Fibroblast of lung (primary cell): ENCODE data around the gene PCSK4. TPM values are rescaled to one million over a fixed set of nuclear protein-coding genes. Genes with fewer than 3 reads are reported as not detected.

Source experiments
- DNase-seq, 2 donors: peaks; one replicate each; pipeline versions ENCODE4 v3.0.0 to v3.0.0-alpha.2; 2010; ENCODE audit warnings: low read depth in 2 of 2
- H2AFZ ChIP-seq: 2 replicates; pipeline ENCODE4 v1.5.1; 2012; ENCODE audit warnings: low read length, control low read depth, inconsistent platforms
- H3K27ac ChIP-seq: 2 replicates; pipeline ENCODE4 v1.5.1; 2011; ENCODE audit warnings: low read length, control low read depth; ENCODE audit not compliant: insufficient read depth
- H3K27me3 ChIP-seq: 2 replicates; pipeline ENCODE4 v1.5.1; 2011; ENCODE audit warnings: mild to moderate bottlenecking, low read length; ENCODE audit not compliant: control insufficient read depth, insufficient read depth
- H3K36me3 ChIP-seq: 2 replicates; pipeline ENCODE4 v1.5.1; 2011; ENCODE audit warnings: low read length; ENCODE audit not compliant: control insufficient read depth, insufficient read depth
- H3K4me1 ChIP-seq: 2 replicates; pipeline ENCODE4 v1.5.1; 2011; ENCODE audit warnings: low read length; ENCODE audit not compliant: control insufficient read depth, insufficient read depth; ENCODE audit errors: extremely low read depth
- H3K4me2 ChIP-seq: 2 replicates; pipeline ENCODE4 v1.5.1; 2011; ENCODE audit warnings: low read length, control low read depth; ENCODE audit not compliant: insufficient read depth; ENCODE audit errors: extremely low read depth
- H3K4me3 ChIP-seq, 4 experiments: fragments of 200-600 bp in 1 of 4; sonication (generic) in 1 of 4; replicated peaks in 1 of 4; 2 replicates each; pipeline ENCODE4 v1.5.1; 2011 to 2016; ENCODE audit warnings: low read length in 4 of 4, low read depth in 3 of 4, mild to moderate bottlenecking in 3 of 4, control low read depth in 2 of 4, inconsistent platforms in 1 of 4, mixed read lengths in 1 of 4; ENCODE audit not compliant: insufficient read depth in 1 of 4; ENCODE audit errors: control extremely low read depth in 1 of 4
- H3K79me2 ChIP-seq: 2 replicates; pipeline ENCODE4 v1.5.1; 2012; ENCODE audit warnings: mild to moderate bottlenecking, low read length, inconsistent platforms; ENCODE audit not compliant: control insufficient read depth, insufficient read depth
- H3K9ac ChIP-seq: 2 replicates; pipeline ENCODE4 v1.5.1; 2011; ENCODE audit warnings: mild to moderate bottlenecking, low read length, control low read depth; ENCODE audit not compliant: insufficient read depth
- H3K9me3 ChIP-seq: 2 replicates; pipeline ENCODE4 v1.5.1; 2012; ENCODE audit warnings: low read depth, low read length; ENCODE audit not compliant: control insufficient read depth, insufficient read depth
- H4K20me1 ChIP-seq: 2 replicates; pipeline ENCODE4 v1.5.1; 2011; ENCODE audit warnings: low read length; ENCODE audit not compliant: control insufficient read depth, insufficient read depth; ENCODE audit errors: extremely low read depth
- EZH2 ChIP-seq: IDR thresholded peaks from 2 replicates; pipeline ENCODE4 v1.5.1; 2012; ENCODE audit warnings: low read length, control low read depth, mild to moderate bottlenecking; ENCODE audit errors: missing control alignments
- polyA plus RNA-seq, 2 donors: library from polyadenylated mRNA; depleted of rRNA in 1 of 2; stranded (reverse) in 1 of 2; unstranded in 1 of 2; fragments of >200 nt; gene quantifications; 2 replicates each; pipeline ENCODE4 v1.2.1, GENCODE V29; 2011 to 2012; ENCODE audit warnings: missing spikeins in 1 of 2
- total RNA-seq: library from RNA; depleted of rRNA; stranded (reverse); fragments of >200 nt; gene quantifications from 2 replicates; pipeline ENCODE4 v1.2.1, GENCODE V29; 2014
- TF ChIP-seq, protein P1 (sequence below), 2 donors: IDR thresholded peaks in 1 of 2; conservative IDR thresholded peaks in 1 of 2; 1 replicate in 1 of 2; 2 replicates in 1 of 2; pipeline ENCODE4 v1.5.1; 2011 to 2012; ENCODE audit warnings: low read length in 2 of 2, control low read depth in 1 of 2, inconsistent platforms in 1 of 2, low read depth in 1 of 2, mild to moderate bottlenecking in 1 of 2

PCSK4 gene
- total and polyA plus RNA-seq, 2 donors (not counting 1 experiment from before 2014, with no cell fraction given), result 0.28 to 3.5 TPM

DNA sequence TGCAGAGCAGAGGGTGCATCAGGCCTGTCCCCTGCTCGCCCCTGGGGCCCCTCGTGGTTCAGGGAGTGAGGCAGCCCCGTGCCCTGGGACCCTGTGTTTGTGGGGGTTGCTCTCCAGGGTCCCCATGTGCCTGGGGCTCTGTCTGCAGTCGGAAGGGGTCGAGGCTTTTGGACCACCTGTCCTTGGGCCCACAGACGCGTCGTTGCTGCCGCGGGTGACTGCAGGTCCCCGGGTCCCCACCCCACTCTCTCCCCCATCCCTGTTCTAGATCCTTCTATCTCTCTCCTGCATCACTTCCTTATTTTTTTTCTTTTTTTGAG is 1.9 kb downstream of the PCSK4 start:
- Histone ChIP-seq H4K20me1 (no peaks in the 10 kb centered on the region), H3K79me2 (no peaks in the 10 kb centered on the region), H3K27me3 (peaks cover 9% of the 10 kb centered on the region), H3K27ac (no peak overlapping the region), H3K9me3 (no peaks in the 10 kb centered on the region), H3K4me1 (no peaks in the 10 kb centered on the region), H3K9ac (no peak overlapping the region), H3K36me3 (no peaks in the 10 kb centered on the region), H3K4me2 (no peak overlapping the region), H3K4me3 (no peak overlapping the region), H2AFZ (no peak overlapping the region)
- no peak for DNase-seq
- TF ChIP-seq EZH2, result no peak
- TF ChIP-seq, protein P1, sequence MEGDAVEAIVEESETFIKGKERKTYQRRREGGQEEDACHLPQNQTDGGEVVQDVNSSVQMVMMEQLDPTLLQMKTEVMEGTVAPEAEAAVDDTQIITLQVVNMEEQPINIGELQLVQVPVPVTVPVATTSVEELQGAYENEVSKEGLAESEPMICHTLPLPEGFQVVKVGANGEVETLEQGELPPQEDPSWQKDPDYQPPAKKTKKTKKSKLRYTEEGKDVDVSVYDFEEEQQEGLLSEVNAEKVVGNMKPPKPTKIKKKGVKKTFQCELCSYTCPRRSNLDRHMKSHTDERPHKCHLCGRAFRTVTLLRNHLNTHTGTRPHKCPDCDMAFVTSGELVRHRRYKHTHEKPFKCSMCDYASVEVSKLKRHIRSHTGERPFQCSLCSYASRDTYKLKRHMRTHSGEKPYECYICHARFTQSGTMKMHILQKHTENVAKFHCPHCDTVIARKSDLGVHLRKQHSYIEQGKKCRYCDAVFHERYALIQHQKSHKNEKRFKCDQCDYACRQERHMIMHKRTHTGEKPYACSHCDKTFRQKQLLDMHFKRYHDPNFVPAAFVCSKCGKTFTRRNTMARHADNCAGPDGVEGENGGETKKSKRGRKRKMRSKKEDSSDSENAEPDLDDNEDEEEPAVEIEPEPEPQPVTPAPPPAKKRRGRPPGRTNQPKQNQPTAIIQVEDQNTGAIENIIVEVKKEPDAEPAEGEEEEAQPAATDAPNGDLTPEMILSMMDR (conservative IDR thresholded peaks at IDR 0.05 in 1 of 2, IDR thresholded peaks at IDR 0.05 in 1 of 2; ENCODE audit: low read depth in 1 of 2, low read length in 2 of 2), result no peak

DNA sequence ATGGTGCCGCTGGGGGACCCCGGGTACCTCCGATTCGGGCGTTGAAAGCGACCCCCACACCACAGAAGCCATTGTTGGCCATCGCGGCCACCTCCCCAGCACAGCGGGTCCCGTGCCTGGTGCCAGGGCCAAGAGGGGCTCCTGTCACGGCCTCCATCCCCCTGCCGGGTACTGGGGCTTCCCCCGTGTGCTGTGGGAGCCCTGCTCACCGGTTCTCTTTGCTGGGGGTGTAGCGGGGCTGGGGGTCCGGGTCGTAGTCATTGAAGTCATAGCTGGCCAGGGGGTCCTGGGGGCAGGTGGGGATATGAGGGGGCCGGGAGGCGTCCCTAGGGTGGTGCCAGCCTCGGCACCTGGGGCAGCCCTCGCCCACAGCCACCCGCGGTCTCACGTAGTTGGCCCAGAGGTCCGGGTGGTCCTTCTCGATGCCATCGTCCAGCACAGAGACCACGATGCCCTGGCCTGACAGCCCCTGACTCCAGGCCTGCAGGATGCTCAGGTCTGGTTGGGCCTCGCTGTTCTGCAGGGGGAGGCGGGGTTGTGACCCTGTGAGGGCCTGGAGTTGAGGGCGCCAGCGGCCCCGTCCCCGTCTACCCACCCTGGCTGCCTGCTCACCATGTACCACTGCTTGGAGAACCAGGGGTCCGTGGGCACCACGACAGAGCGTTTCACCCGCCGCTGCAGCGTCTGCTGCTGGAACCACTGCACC is 2.4 kb downstream of the PCSK4 start:
- H3K9ac ChIP-seq, result no peak overlapping the region
- H3K79me2 ChIP-seq, result no peaks in the 10 kb centered on the region
- TF ChIP-seq EZH2, result no peak
- TF ChIP-seq, protein P1 (conservative IDR thresholded peaks at IDR 0.05 in 1 of 2, IDR thresholded peaks at IDR 0.05 in 1 of 2; ENCODE audit: low read depth in 1 of 2, low read length in 2 of 2), result no peak
- no peak for DNase-seq
- H3K4me3 ChIP-seq, result no peak overlapping the region
- H3K27me3 ChIP-seq, result peaks cover 5% of the 10 kb centered on the region
- H3K4me1 ChIP-seq, result no peaks in the 10 kb centered on the region
- H3K9me3 ChIP-seq, result no peaks in the 10 kb centered on the region
- H3K27ac ChIP-seq, result no peak overlapping the region
- no peaks in the 10 kb centered on the region for H4K20me1 ChIP-seq
- no peak overlapping the region for H3K4me2 ChIP-seq
- no peaks in the 10 kb centered on the region for H3K36me3 ChIP-seq
- no peak overlapping the region for H2AFZ ChIP-seq

DNA sequence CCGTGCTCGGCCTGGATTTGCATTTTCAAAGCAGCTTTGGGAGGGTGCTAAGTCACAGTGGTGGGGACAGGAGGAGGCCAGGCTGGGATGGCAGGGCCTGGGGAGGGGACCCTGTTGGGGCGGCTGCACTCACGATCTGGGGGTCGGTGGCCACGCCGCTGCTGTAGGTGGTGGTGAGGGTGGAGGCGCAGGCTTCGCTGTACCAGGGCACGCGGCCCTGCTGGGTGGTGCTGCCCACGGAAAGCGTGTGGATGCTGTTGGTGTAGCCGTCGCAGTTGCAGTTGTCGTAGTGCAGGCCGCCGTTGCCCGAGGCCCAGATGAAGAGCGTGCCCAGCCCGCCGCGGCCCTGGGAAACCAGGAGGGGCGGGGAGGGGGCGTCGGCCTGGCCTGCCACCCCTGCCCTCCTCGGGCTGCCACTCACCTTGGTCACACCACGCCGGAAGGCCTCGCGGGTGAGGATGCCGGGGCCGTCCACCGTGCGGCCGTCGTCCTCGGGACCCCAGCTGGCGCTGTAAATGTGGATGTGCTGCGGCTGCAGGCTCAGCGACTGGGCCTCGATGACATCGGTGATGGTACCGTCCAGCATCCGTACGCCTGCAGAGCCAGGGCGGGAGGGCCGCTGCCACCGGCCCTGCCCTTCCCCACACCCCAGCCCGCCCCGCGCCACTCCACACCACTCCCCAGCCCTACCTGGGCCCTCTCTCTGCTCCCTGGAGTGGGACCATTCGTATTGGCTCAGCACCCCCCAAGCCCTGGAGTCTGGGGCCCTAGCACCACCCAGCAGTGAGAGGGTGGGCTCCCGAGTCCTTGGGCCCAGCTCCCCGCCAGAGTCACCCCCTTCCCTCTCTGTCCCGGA is 3.2 kb downstream of the PCSK4 start:
- no peaks in the 10 kb centered on the region for H3K4me1 ChIP-seq
- no peaks in the 10 kb centered on the region for H3K36me3 ChIP-seq
- peaks cover 5% of the 10 kb centered on the region for H3K27me3 ChIP-seq
- no peak overlapping the region for H3K4me2 ChIP-seq
- no peaks in the 10 kb centered on the region for H3K9me3 ChIP-seq
- no peak for DNase-seq
- no peaks in the 10 kb centered on the region for H3K79me2 ChIP-seq
- H2AFZ ChIP-seq, result no peak overlapping the region
- no peak overlapping the region for H3K9ac ChIP-seq
- TF ChIP-seq, protein P1 (conservative IDR thresholded peaks at IDR 0.05 in 1 of 2, IDR thresholded peaks at IDR 0.05 in 1 of 2; ENCODE audit: low read depth in 1 of 2, low read length in 2 of 2), result no peak
- no peak for TF ChIP-seq EZH2
- H3K27ac ChIP-seq, result no peak overlapping the region
- H4K20me1 ChIP-seq, result no peaks in the 10 kb centered on the region
- no peak overlapping the region for H3K4me3 ChIP-seq
